GM19035 (cell line): ENCODE data around the gene TTF2.
"Not testable (repeated sequence)": the region's sequence is repeated elsewhere in the genome, so short reads cannot be mapped to it uniquely, and the experiment has no call there.

Source experiments
- ATAC-seq: cut with Tn5 transposase; IDR thresholded peaks from one replicate; pipeline ENCODE4 v1.9.1; 2021; ENCODE audit not compliant: unreplicated experiment

Gene TTF2

DNA sequence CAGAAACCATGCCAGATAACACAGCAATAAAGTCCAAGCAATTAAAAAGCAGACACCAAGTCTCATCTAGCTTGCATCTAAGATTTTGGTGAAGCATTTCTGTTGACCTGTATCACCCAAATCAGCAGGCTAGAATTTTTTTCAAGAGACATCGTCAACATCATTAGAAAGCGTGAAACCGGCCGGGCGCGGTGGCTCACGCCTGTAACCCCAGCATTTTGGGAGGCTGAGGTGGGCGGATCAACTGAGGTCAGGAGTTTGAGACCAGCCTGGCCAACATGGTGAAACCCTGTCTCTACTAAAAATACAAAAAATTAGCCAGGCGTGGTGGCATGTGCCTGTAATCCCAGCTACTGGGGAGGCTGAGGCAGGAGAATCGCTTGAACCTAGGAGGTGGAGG, 59.0 kb downstream of the TTF2 start:
- not testable (repeated sequence) for ATAC-seq

DNA sequence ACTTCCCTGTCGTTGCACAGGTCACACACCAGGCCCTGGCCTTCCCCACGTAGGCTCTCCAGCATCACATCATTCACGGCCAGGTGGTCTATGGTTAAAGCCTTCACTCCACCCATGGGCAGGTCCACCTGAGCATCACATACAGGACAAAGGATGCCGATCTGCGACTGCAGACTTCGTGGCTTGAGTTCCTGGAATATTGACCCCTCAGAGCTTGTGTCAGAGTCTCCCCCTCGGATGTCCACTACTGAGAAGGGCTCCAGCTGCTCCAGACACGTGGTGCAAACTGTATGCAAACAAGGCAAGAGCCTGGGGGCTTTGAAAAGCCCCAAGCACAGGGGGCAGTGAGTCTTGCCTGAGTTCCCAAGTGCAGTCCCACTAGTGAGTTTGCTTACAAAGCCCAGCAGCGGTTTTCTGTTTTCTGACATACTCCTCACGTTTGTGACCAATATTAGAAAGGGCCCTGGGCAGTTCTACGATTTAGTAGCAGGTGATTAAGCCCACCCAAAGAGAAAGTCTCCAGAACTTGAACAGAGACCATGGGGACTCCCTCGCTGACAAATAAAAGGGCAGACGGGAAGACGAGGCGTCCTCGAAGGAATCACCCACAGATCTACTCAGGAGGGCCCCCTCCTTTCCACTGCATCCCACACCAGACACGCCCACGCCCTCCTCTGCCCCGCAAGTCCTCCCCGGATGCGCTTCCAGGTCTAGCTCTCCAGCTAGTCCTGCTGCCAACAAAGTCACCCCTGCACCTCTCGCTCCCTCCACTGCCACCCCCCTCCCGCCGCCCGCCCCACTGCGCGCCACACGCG, 60.9 kb downstream of the TTF2 start:
- ATAC-seq = no peak

DNA sequence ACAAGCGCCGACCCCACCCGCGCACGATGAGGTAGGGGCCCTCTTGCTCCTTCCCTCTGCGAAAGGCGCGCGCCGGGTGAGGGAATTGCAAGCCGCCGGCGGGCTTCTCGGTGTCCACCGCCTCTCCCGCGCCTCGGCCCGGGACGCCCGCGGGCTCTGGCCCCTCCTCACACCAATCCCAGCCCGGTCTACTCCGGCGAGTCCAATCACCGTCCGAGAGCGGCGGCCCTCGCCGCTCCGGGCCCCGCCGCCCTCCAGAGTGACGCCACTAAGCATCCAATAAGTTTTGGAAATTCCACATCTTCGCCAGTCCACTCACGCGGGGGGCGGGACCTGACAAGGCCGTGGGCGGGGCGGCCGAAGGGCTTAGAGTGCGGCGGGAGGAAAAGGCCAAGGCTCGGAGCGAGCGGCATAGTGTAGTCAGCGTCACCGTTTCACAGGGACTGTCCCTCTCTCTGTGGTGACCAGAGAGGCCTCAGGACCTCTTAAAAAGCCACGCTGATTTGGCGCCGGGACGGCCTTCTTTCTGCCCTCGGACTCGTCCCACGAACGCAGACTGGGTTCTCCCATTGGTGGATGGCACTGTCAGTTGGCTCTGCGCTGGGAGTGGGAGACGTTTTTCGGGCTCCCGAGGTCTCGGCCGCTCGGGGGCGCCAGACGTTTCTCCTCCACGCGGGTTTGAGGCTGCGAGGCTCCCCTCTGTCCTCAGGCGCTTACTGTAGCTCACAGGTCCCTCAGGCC, 61.6 kb downstream of the TTF2 start, which contains the start of gene TRIM45:
TSS of gene TRIM45 (minus strand) at position 161 of the 741 bp plus-strand sequence. CDS start 548 bp downstream, outside the sequence.
- peak; percentile 94 for ATAC-seq

DNA sequence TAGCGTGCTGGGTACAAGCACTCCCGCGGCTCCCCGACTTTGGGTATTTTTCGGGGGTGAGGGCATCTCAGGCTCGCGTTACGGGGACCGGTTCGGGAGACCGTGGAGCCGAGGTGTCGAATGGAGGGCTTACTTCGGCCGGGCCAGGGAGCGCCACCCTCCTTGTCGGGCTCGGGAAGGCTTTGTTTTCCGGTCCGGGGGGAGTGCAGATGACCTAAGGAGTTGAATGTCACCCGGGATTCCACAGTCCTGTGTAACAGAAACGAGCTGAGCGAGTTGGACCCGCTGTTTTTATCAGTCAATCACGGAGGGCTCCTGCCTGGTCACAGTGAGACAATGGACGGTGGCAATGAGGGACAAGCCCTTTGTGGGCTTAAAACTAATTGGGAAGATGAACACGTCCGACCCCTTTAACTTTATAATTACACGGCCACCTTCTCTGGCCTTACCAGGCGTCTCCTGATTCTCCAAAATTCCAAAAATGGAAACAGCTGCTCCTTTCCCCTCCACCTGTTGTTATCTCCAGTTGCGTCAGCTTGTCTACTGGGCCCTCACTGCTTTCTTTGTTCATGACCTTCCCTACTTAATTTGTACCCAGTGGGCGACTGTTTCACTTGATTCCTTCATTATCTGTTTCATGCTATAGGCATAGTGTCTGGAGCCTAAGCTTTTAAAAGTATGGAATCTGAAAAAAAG, 62.4 kb downstream of the TTF2 start:
- no peak for ATAC-seq

DNA sequence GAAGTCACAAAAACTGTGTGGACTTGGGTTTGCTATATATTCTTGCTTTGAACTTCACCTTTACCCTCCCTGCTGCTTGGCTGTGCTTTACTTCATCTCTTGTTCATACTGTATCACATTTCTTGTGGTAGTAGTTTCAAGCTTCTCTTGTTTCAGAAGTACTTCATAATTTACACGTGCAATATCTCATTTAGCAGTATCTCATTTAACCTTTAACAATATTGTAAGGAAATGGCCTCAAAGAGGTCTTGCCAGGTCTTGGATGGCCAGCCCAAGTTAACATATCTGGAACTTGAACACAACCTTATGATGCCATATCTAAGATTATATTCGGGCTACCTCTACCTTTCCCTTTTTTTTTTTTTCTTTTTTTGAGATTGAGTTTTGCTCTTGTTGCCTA, 63.1 kb downstream of the TTF2 start:
- ATAC-seq = no peak

DNA sequence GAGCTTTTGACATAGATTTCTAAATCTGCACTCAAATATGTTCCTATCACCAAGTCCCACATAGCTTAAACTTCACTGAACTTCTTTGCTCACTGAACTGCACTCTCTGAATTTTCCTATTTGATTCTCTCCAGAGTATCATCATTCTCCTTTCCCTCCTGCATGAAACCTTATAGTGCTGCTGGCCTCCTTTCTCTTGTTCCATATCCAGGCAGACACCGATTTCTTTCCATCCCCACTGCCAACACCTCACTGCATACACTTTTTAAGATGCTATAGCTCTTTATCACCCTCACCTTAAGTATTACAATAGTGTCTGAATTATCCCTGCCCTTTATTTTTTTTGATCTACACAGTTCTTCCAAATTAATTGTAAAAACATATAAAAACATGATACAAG, 64.5 kb downstream of the TTF2 start:
- no peak for ATAC-seq

DNA sequence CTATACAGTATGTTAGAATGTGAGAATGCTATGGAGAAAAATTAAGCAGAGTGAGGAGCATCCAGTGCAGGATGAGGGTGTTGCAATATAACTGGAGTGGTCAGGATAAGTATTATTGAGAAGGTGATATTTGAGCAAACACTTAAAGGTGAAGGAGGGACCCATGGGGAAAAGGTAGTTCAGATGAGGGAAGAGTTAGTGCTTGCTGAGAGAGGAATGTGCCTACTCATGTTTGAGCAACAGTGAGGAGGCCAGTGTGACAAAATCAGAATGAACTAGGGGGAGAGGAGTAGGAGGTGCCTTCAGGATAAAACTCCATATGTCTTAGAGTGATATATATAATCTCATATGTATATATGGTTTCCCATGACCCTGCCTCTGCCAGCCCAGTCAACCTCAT, 67.7 kb downstream of the TTF2 start:
- no peak for ATAC-seq

DNA sequence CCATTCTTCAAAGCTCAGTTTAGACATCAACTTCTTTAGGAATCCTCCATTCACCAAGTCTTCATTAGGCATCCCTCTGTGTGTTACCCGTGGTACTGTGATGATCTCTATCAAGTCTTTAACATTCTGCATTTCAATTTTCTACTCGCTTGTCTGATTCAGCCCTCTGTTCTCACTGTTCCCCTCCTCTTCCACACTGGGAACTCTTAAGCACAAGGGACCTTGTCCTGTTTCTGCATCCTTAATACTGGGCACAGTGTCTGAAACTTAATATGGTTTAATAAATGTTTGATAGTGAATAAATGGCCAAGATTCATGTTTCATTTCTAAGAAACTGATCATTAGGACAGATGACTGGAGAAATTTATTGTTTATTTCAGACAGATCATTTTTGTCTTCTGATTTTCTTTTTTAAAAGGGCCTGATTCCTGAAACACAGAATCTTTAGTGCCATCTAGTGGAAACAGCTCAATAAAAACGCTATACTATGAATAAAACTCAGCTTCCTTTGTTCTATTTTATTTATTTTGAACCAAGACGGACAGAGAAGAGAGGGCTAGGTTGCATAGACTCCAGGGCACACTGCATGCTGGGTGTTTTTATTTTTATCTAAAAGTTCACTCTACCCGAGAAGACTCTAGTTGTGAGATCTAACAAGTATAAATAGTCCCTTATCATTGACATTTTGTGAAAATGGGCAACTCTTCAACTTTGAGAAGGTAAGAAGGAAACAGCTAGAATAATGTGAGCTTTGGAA, 68.4 kb downstream of the TTF2 start:
- no peak for ATAC-seq

DNA sequence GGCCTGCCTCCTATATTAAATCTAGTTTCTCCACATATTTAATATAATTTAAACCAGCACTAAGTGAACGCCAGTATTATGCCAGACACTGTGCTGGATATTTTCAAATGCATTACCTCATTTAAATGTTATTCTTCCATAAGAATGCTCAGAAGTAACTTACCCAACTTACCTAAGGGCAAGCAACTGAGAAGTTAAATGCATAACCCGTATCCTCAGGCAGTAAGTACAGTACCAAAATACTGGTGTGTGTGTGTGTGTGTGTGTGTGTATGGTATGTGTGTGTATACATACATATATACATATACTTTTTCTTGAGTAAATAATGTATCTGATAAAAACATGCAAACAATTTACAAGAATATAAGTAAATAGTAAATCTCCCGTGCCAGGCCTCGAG, 70.4 kb downstream of the TTF2 start:
- no peak for ATAC-seq

DNA sequence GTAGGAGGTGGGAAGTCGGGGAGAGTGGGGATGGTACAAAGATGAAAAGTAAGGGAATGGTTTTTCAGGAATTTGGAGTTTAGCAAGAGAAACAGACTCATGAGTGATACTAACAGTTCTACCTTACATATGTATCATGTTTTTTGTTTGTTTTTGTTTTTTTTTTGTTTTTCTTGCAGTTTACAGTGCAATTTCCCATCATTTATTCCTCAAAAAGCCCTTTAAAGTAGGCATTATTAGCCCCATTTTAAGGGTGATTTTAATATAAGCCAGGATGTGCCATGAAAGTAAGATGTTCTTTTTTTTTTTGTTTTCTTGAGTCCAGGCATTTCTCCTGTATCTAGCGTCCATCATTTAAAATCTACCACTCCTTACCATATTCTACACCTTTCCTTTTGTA, 75.2 kb downstream of the TTF2 start:
- no peak for ATAC-seq

DNA sequence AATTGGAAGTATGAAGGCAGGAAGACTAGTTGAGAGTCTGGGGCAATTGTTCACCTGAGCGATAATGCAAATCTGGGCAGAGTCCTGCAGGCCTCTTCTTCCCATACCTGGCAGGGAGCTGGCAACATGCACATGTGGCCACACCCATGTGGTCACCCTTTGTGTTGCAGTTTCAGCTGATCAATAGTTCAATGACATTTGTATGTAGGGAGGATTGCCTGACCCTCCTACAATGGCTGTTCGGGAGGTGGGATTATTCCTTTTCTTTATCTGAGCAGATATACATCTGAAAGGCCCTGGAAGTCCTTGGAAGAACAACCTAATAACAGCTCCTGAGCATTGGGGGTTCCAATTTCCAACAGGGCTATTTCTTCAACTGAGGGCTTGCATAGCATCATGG, 76.6 kb downstream of the TTF2 start:
- ATAC-seq = no peak

DNA sequence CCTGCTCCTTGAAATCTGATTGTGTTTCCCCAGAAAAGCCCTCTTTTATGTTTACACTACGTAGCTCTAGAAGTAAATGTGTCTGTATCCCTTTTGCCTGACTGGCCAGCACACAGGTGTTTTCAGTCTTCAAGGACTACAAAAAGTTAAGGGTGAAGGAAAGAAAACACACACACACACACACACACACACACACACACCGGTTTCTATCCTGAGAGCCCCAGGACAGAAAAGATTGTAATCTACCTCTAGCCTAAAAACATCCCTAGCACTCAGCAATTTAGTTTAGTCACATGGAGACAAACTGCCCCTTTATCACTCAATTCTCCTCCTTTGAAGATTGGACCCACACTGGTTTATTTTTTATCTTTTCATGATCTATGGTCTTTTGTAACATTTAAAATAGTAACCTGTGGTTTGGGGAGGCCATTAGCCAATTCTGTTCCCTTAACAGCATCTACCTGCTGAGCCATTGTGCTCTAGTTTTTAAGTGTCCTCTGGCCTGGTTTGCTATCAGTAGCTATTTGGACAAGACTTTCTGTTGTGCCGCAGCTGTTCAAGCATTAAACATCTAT, 77.2 kb downstream of the TTF2 start:
- no peak for ATAC-seq

DNA sequence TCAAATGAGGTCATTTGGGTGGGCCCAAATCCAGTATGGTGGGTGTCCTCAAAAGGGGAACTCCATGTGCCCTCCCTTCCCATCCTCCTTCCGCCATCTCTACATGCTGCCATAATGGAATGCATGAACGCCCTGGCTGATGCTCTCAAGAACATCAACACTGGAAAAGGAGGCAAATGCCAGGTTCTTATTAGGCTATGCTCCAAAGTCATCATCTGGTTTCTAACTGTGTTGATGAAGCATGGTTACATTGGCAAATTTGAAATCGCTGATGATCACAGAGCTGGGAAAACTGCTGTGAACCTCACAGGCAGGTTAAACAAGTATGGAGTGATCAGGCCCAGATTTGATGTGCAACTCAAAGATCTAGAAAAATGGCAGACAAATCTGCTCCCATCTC, 78.0 kb downstream of the TTF2 start:
- no peak for ATAC-seq

DNA sequence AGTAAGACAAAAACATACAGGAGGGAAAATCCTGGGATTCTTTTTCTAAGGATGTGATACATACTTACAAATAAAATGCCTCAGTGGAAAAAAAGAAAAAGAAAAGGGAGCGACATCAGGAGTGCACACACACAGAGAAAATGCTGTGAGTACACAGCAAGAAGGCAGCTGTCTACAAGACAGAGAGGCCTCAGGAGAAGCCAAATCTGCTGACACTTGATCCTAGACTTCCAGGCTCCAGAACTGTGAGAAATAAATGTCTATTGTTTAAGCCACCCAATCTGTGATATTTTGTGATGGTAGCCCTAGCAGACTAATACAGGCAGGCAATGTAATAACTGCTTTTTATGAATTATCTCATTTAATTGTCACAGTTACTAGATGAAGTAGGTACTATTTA, 78.4 kb downstream of the TTF2 start:
- ATAC-seq = no peak

DNA sequence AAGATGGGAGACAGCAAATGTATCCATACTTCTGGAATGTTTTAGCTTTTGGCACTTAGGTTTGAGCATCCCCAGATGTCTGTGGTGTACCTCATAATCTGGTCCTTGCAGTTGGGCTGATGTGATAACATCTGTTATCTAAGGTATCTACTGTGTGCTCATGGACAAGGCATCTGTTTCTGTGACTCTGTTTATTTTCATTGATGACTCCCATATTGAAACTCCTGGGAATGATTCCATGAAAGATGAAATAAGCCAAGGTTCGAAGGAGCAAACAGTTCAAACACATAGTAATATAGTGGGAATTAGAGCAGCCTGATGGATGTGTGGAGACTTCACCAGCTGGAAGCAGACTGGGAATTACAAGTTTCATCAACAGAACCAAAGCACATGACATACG, 82.1 kb downstream of the TTF2 start:
- ATAC-seq = no peak

DNA sequence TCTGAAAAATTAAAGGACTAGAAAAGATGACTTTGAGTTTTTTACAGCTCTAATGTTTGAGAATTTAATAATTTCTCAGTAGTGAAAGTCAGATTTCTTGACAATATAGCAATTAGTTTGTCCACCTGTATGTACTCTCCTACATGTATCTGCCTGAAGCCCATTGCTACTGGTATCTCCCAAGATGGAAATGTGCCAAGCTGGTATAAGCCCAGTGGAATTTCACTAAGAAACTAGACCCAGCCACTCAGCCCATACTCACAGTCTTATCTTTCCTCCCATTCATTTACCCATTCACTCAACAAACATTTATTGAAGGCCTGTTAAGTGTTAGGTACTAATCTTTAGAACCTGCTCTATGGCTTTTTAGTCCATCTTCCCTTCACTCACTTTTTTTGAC, 83.0 kb downstream of the TTF2 start:
- no peak for ATAC-seq

DNA sequence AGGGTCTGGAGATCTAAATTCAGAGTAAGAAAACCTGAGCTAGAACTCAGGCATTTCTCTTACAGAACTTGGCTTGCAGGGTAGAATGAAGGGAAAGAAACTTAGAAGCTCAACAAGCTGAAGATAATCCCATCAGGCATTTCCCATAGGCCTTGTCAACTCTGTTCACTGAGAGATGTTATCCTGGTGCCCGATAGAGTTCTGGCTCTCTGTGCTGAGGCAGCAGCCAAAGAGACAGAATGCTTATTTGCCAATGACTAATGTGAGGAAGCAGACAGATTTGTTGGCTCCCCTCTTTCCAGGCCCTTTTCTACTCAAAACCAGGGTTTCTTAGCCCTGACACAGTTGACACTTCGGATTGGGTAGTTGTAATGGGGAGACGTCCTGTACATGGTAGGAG, 83.7 kb downstream of the TTF2 start:
- ATAC-seq = no peak

DNA sequence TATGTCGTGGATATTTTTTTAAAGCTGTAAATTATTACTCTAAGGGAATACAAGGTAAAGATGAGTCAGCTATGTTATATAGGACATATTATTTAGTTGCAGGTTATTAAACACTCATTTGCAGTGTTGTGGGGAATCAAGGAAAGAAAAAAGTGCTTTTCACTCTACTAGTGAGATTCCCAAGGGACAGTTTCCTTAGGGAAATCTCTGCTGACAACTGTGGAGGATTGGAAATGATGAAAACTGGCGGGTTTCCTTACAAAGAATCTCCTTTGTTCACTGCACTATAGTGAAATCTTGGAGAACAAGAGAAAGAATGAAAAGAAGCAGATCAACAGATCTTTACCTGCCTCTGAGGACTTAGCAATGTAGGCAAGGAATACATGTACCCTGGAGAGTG, 85.9 kb downstream of the TTF2 start:
- no peak for ATAC-seq

DNA sequence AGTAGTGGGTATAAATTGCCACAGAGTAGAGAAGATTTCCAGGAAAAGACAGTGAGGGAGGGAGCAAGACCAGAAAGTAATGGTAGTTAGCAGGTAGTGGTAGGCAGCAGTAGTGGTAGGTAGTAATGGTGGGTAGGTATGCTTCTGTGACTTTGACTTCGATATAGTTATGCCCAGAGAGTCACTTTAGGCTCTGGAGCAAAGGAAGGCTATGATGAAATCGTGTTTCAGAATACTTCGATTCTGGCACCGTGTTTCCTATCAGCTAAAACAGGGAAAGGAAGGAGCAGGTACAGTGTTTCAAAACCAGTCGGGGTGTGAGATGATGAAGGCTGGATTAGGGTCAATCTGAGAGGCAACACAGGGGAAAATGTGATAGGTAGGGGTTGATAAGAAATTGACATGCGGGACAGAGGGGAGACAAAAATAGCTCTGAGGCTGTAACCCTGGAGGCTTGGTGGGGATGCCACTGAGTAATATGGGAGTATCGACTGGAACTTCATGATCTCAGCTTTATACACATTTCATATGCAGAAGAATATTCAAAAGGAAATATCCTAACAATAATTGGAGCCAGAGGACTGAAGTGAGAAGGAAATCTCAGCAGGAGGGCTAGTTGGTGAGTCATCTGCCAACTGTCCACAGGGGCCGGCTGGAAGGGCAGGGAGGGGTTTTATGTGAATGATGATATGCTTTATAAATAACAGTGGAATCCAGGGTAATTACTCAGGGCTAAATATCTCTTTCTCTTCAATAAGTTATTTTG, 86.6 kb downstream of the TTF2 start:
- no peak for ATAC-seq

DNA sequence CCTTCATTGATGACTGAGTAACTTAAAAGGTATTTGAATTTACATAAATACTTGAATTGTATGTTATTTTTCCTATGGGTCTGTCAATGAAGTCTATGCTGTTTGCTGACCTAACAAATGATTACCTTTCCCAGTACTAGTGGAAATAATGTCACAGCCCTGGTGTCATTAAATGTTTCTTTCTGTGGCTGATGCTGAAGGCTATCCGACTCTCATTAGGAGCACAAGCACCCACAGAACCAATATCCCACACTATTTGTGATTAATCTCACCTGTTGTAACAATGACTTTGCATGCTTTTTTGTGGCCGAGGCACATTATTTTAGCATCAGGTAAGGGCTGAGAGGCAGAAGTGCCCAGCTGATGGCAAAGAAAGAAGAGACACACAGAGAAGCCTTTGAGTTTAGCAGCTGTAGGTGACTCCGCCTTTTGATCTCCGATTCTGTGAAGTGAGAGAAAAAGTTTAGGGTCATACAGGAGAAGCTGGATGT, 87.3 kb downstream of the TTF2 start:
- ATAC-seq = no peak
